Endodermal cell (in vitro differentiated cells): Measurements from ENCODE around the gene RAP2B. TPM values are rescaled to one million over a fixed set of nuclear protein-coding genes. Genes with fewer than 3 reads are reported as not detected.
A peak's percentile ranks its signal among the peaks of the same experiment; 100 is the strongest.

ENCODE experiments used
- DNase-seq: peaks from one replicate; pipeline ENCODE4 v3.0.0-alpha.2; 2017
- H3K27ac ChIP-seq: 2 replicates; pipeline ENCODE4 v1.5.1; 2013; ENCODE audit warnings: mild to moderate bottlenecking, low read depth, low read length, moderate library complexity
- H3K27me3 ChIP-seq: 2 replicates; pipeline ENCODE4 v1.6.1; 2013; ENCODE audit warnings: mild to moderate bottlenecking, low read length, moderate library complexity; ENCODE audit not compliant: insufficient read depth, control insufficient read depth, poor library complexity, severe bottlenecking
- H3K36me3 ChIP-seq: 2 replicates; pipeline ENCODE4 v1.7.0; 2013; ENCODE audit warnings: mild to moderate bottlenecking, low read length, moderate library complexity; ENCODE audit not compliant: control insufficient read depth, insufficient read depth
- H3K4me1 ChIP-seq: one replicate; pipeline ENCODE4 v1.7.0; 2013; ENCODE audit warnings: low read length; ENCODE audit not compliant: control insufficient read depth, insufficient read depth
- H3K4me3 ChIP-seq: 2 replicates; pipeline ENCODE4 v1.5.1; 2013; ENCODE audit warnings: mild to moderate bottlenecking, low read length, moderate library complexity
- H3K9ac ChIP-seq: 2 replicates; pipeline ENCODE4 v1.6.1; 2013; ENCODE audit warnings: mild to moderate bottlenecking, low read length, moderate library complexity; ENCODE audit not compliant: poor library complexity, severe bottlenecking; ENCODE audit errors: extremely low read depth
- H3K9me3 ChIP-seq: 2 replicates; pipeline ENCODE4 v1.6.1; 2013; ENCODE audit warnings: mild to moderate bottlenecking, low read length, moderate library complexity; ENCODE audit not compliant: control insufficient read depth
- H3K27ac Mint-ChIP-seq: 2 replicates; pipeline ENCODE4 v1.8.0; 2020; ENCODE audit warnings: mixed read lengths
- H3K27me3 Mint-ChIP-seq: 2 replicates; pipeline ENCODE4 v1.8.0; 2021; ENCODE audit warnings: mild to moderate bottlenecking, mixed read lengths; ENCODE audit not compliant: insufficient read depth
- H3K36me3 Mint-ChIP-seq: 2 replicates; pipeline ENCODE4 v1.8.0; 2020; ENCODE audit warnings: low read depth, mixed read lengths
- H3K4me1 Mint-ChIP-seq: 2 replicates; pipeline ENCODE4 v1.8.0; 2020; ENCODE audit warnings: mixed read lengths
- H3K4me3 Mint-ChIP-seq: 2 replicates; pipeline ENCODE4 v1.8.0; 2020; ENCODE audit warnings: mild to moderate bottlenecking, moderate library complexity, mixed read lengths
- H3K9me3 Mint-ChIP-seq: 2 replicates; pipeline ENCODE4 v1.8.0; 2020; ENCODE audit warnings: mild to moderate bottlenecking, mixed read lengths
- CTCF ChIP-seq: fragments of 200-600 bp; sonication (generic); conservative IDR thresholded peaks from 2 replicates; pipeline ENCODE4 v1.5.0; 2021; ENCODE audit warnings: antibody characterized with exemption, mild to moderate bottlenecking
- WGBS, 2 experiments: methylation state at CpG; one replicate each; pipeline versions ENCODE4 v1.1.5 to v1.1.7; 2013; ENCODE audit warnings: missing lambda C conversion rate in 2 of 2, mixed read lengths in 1 of 2; ENCODE audit not compliant: insufficient coverage in 1 of 2, insufficient read length in 1 of 2; 5-methylcytosine and 5-hydroxymethylcytosine counted together
- total RNA-seq, 2 donors: library from RNA; stranded (reverse); fragmentation: NEBNext Ultra II Directional in 1 of 2; extraction: Animal tissue kit (Norgen Biotek cat#: 25700) in 1 of 2; gene quantifications; 2 replicates in 1 of 2; 3 replicates in 1 of 2; pipeline ENCODE4 v1.2.1, GENCODE V29; 2021

Gene RAP2B
- total RNA-seq, 2 donors from 2014 or later = 24.7 to 27.3 TPM

GRCh38 chr3:153171918-153172317 is 9.9 kb downstream of the RAP2B start:
- WGBS, 2 experiments = 97 to 100% methylated on average over 2 to 3 of the region's 4 CpGs
- Mint-ChIP-seq H3K27me3 (no peaks in the 10 kb centered on the region), H3K36me3 (peaks cover 26% of the 10 kb centered on the region), H3K4me3 (no peak overlapping the region), H3K9me3 (peaks cover 14% of the 10 kb centered on the region), H3K4me1 (peaks cover 8% of the 10 kb centered on the region), H3K27ac (no peak overlapping the region)
- Histone ChIP-seq H3K36me3 (peaks cover 21% of the 10 kb centered on the region), H3K27me3 (no peaks in the 10 kb centered on the region), H3K27ac (no peak overlapping the region), H3K4me3 (no peak overlapping the region), H3K4me1 (no peaks in the 10 kb centered on the region), H3K9me3 (peaks cover 18% of the 10 kb centered on the region), H3K9ac (no peak overlapping the region)
- no peak for DNase-seq
- no peak for TF ChIP-seq CTCF

GRCh38 chr3:153172796-153173757 is 11.1 kb downstream of the RAP2B start:
- WGBS, 2 experiments = 89 to 91% methylated on average over 9 to 19 of the region's 19 CpGs
- H3K4me3 ChIP-seq = no peak overlapping the region
- no peak overlapping the region for H3K4me3 Mint-ChIP-seq
- H3K27me3 ChIP-seq = no peaks in the 10 kb centered on the region
- peaks cover 21% of the 10 kb centered on the region for H3K36me3 Mint-ChIP-seq
- no peak overlapping the region for H3K27ac ChIP-seq
- H3K27me3 Mint-ChIP-seq = no peaks in the 10 kb centered on the region
- peaks cover 12% of the 10 kb centered on the region for H3K36me3 ChIP-seq
- H3K4me1 ChIP-seq = no peaks in the 10 kb centered on the region
- H3K9me3 ChIP-seq = peaks cover 22% of the 10 kb centered on the region
- DNase-seq = no peak
- peaks cover 14% of the 10 kb centered on the region for H3K9me3 Mint-ChIP-seq
- TF ChIP-seq CTCF = no peak
- no peak overlapping the region for H3K9ac ChIP-seq
- no peak overlapping the region for H3K27ac Mint-ChIP-seq
- H3K4me1 Mint-ChIP-seq = peaks cover 8% of the 10 kb centered on the region

- peak; percentile 74 for DNase-seq
- H3K36me3 Mint-ChIP-seq = peaks cover 18% of the 10 kb centered on the region
- no peak overlapping the region for H3K27ac Mint-ChIP-seq
- peak; percentile 49 for TF ChIP-seq CTCF
- H3K4me3 ChIP-seq = no peak overlapping the region
- H3K27me3 Mint-ChIP-seq = no peaks in the 10 kb centered on the region
- H3K9me3 Mint-ChIP-seq = peaks cover 14% of the 10 kb centered on the region
- no peaks in the 10 kb centered on the region for H3K27me3 ChIP-seq
- WGBS, 2 experiments = 75 to 86% methylated on average over 2 to 6 of the region's 6 CpGs
- peaks cover 22% of the 10 kb centered on the region for H3K9me3 ChIP-seq
- no peak overlapping the region for H3K4me3 Mint-ChIP-seq
- H3K36me3 ChIP-seq = peaks cover 4% of the 10 kb centered on the region
- no peaks in the 10 kb centered on the region for H3K4me1 ChIP-seq
- H3K9ac ChIP-seq = no peak overlapping the region
- H3K27ac ChIP-seq = no peak overlapping the region
- peaks cover 8% of the 10 kb centered on the region for H3K4me1 Mint-ChIP-seq
Measured at GRCh38 chr3:153173758-153174516, 11.9 kb downstream of the RAP2B start.
